WTC11 (cell line): ENCODE results near the gene TTLL3.

Experiments
- KAT7 ChIP-seq: sonication (generic); formaldehyde crosslinking; IDR thresholded peaks from 2 replicates; pipeline ENCODE4 v1.8.1; 2023; ENCODE audit warnings: missing genetic modification reagents, mild to moderate bottlenecking, borderline replicate concordance
- NFYB ChIP-seq: sonication (generic); formaldehyde crosslinking; conservative IDR thresholded peaks from 2 replicates; pipeline ENCODE4 v1.8.0; 2022; ENCODE audit warnings: low read depth, missing genetic modification reagents
- RELA ChIP-seq: sonication (generic); formaldehyde crosslinking; IDR thresholded peaks from 2 replicates; pipeline ENCODE4 v1.8.1; 2022; ENCODE audit warnings: missing genetic modification reagents, mild to moderate bottlenecking, borderline replicate concordance
- TEAD4 ChIP-seq: sonication (generic); formaldehyde crosslinking; IDR thresholded peaks from 2 replicates; pipeline ENCODE4 v1.8.0; 2022; ENCODE audit warnings: mild to moderate bottlenecking, missing genetic modification reagents
- ZNF232 ChIP-seq: sonication (generic); formaldehyde crosslinking; IDR thresholded peaks from 2 replicates; pipeline ENCODE4 v1.8.0; 2022; ENCODE audit warnings: mild to moderate bottlenecking, missing genetic modification reagents
- TF ChIP-seq, protein P1 (sequence below): sonication (generic); formaldehyde crosslinking; IDR thresholded peaks from 2 replicates; pipeline ENCODE4 v1.8.1; 2023; ENCODE audit warnings: mild to moderate bottlenecking, missing genetic modification reagents, moderate library complexity
- TF ChIP-seq, protein P2 (sequence below): sonication (generic); formaldehyde crosslinking; IDR thresholded peaks from 2 replicates; pipeline ENCODE4 v1.8.0; 2023; ENCODE audit warnings: mild to moderate bottlenecking, missing genetic modification reagents
- TF ChIP-seq, protein P3 (sequence below): fragments of 200-600 bp; IDR thresholded peaks from 2 replicates; pipeline ENCODE4 v1.8.0; 2022; ENCODE audit warnings: antibody characterized with exemption
- TF ChIP-seq, protein P4 (sequence below): sonication (generic); formaldehyde crosslinking; IDR thresholded peaks from 2 replicates; pipeline ENCODE4 v1.8.0; 2022; ENCODE audit warnings: mild to moderate bottlenecking, missing genetic modification reagents
- TF ChIP-seq, protein P5 (sequence below): sonication (generic); formaldehyde crosslinking; IDR thresholded peaks from 2 replicates; pipeline ENCODE4 v1.8.0; 2022; ENCODE audit warnings: mild to moderate bottlenecking, missing genetic modification reagents

DNA sequence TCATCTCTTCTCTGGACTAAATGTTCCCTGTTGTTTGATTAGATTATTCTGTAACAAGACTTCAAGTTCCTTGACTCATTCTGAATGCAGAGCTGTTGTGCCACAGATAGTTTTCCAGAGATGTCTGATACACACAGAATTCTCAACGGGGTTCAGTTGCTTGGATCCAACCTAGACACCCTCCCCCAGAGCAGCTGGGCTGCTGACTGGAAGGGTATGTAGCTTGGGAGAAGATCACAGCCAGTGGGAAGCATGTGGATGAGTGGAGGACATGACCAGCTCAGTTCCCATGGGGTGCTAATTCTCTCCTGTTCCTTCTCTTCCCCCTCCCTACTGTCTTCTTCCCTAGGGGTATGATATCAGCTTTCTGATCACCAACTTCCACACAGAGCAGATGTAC, 6.6 kb upstream of the TTLL3 start:
- TF ChIP-seq, protein P1, sequence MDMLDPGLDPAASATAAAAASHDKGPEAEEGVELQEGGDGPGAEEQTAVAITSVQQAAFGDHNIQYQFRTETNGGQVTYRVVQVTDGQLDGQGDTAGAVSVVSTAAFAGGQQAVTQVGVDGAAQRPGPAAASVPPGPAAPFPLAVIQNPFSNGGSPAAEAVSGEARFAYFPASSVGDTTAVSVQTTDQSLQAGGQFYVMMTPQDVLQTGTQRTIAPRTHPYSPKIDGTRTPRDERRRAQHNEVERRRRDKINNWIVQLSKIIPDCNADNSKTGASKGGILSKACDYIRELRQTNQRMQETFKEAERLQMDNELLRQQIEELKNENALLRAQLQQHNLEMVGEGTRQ (CRISPR knock-in tag): no peak
- TF ChIP-seq, protein P2, sequence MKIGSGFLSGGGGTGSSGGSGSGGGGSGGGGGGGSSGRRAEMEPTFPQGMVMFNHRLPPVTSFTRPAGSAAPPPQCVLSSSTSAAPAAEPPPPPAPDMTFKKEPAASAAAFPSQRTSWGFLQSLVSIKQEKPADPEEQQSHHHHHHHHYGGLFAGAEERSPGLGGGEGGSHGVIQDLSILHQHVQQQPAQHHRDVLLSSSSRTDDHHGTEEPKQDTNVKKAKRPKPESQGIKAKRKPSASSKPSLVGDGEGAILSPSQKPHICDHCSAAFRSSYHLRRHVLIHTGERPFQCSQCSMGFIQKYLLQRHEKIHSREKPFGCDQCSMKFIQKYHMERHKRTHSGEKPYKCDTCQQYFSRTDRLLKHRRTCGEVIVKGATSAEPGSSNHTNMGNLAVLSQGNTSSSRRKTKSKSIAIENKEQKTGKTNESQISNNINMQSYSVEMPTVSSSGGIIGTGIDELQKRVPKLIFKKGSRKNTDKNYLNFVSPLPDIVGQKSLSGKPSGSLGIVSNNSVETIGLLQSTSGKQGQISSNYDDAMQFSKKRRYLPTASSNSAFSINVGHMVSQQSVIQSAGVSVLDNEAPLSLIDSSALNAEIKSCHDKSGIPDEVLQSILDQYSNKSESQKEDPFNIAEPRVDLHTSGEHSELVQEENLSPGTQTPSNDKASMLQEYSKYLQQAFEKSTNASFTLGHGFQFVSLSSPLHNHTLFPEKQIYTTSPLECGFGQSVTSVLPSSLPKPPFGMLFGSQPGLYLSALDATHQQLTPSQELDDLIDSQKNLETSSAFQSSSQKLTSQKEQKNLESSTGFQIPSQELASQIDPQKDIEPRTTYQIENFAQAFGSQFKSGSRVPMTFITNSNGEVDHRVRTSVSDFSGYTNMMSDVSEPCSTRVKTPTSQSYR (CRISPR knock-in tag): no peak
- TF ChIP-seq, protein P3, sequence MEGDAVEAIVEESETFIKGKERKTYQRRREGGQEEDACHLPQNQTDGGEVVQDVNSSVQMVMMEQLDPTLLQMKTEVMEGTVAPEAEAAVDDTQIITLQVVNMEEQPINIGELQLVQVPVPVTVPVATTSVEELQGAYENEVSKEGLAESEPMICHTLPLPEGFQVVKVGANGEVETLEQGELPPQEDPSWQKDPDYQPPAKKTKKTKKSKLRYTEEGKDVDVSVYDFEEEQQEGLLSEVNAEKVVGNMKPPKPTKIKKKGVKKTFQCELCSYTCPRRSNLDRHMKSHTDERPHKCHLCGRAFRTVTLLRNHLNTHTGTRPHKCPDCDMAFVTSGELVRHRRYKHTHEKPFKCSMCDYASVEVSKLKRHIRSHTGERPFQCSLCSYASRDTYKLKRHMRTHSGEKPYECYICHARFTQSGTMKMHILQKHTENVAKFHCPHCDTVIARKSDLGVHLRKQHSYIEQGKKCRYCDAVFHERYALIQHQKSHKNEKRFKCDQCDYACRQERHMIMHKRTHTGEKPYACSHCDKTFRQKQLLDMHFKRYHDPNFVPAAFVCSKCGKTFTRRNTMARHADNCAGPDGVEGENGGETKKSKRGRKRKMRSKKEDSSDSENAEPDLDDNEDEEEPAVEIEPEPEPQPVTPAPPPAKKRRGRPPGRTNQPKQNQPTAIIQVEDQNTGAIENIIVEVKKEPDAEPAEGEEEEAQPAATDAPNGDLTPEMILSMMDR: no peak
- TF ChIP-seq KAT7 (CRISPR knock-in tag): no peak
- TF ChIP-seq, protein P4, sequence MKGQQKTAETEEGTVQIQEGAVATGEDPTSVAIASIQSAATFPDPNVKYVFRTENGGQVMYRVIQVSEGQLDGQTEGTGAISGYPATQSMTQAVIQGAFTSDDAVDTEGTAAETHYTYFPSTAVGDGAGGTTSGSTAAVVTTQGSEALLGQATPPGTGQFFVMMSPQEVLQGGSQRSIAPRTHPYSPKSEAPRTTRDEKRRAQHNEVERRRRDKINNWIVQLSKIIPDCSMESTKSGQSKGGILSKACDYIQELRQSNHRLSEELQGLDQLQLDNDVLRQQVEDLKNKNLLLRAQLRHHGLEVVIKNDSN: no peak
- TF ChIP-seq ZNF232 (CRISPR knock-in tag): no peak
- no peak for TF ChIP-seq NFYB (CRISPR knock-in tag)
- TF ChIP-seq TEAD4 (CRISPR knock-in tag): no peak
- TF ChIP-seq RELA (CRISPR knock-in tag): no peak
- TF ChIP-seq, protein P5, sequence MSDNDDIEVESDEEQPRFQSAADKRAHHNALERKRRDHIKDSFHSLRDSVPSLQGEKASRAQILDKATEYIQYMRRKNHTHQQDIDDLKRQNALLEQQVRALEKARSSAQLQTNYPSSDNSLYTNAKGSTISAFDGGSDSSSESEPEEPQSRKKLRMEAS: no peak
